ENCODE data around the gene BICC1.

Gene BICC1

DNA sequence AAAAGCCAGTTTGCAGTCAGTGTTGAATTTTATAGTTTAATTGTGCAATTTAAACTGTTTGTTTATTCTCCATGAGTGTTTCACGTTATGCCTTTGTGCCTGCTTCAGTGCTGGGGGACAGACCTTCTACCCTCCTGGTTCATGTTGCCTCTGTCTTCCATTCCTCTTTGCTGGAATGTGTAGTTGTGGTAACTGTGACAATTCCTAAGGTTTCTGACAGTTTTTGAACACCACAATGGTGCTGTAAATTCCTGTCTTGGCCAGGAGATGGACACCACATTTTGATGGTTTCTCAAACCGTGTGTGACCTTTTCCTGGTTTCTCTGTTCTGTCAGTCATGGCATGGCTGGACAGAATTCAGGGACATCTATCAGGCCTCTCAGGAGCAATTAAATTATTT, 201.7 kb downstream of the BICC1 start:
- DNase-seq = no peak

DNA sequence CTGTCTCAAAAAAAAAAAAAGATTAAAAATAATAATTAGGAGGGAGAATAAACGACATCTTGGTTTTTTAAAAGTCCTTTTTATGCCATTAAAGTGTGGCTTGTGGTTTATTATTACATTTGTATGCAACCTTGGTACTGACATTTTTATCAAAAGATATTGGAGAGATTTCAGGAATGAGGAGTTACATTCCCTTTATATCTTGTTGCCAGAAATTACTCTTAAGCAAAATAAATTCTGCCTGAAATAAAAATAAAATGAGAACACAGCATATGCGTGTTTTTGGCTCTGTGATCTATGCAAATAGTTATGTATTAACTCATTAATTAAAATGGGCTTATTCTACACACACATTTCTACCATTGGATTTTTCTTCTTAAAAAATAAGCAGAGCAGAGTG, 202.4 kb downstream of the BICC1 start:
- no peak for DNase-seq

DNA sequence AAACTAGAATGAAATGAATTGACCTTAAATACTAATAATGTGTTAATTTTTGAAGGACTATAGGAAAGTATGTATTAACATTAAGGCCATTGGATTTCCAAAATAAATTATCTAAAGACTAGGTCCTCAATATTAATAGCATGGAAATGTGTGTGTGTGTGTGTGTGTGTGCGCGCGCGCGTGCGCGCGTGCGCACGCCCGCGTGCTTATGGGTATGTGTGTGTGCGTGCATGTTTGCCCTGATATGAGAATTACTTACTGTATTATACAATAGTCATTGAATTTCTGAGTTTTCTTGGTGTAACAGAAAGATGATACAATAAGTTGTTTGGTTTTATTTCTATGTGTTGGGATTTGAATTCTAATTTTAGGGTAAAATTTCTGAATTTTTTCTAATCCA, 205.9 kb downstream of the BICC1 start:
- DNase-seq = no peak

DNA sequence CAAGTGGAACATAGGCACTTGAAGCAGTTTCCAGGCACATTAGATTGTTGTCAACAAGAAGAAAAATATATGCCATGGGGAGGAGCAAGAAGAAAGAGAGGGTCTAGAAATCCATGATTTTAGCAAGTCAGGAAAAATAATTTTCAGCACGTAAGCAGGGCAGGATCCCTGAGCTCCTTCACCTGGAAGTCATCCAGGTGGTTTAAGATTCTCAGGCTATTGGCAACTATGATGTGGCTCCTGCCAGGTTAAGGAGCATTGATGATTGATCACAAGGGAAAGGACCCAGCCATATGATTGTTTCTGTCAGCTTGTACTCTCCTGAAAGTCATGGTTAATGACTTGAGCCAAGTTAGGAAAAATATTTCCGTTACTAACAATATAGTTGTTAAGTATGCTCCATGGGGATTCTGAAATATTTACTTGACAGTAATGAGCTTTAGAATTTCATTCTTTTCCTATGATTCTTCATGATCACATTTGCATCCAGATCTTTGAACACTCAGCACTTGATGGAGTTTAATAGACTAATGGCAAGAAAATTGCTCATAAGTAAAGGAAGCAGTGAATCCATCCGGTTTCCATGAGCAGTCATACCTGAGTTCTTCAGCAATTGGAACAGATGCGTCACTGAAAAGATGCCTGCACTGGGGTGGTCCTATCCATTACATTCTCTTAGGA, 209.1 kb downstream of the BICC1 start:
- DNase-seq = no peak

DNA sequence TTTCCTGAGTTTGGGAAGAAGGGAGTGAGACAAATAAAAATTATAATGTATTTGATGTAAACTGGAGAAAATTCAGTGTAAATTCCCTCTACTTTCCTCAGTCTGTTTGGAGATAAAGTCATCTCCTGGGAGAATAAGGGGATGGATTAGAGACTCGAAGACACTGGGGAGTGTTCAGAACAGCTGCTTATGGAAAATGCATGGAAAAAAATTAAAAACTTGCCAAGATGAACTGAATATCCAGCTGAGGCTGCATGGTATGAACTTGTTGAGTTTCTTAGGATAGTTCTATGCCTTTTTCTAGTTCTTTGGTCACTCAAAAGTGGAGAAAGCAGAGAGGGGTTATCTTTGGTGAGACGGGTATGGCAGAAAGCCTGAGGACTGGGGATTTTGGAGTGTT, 210.5 kb downstream of the BICC1 start:
- no peak for DNase-seq

DNA sequence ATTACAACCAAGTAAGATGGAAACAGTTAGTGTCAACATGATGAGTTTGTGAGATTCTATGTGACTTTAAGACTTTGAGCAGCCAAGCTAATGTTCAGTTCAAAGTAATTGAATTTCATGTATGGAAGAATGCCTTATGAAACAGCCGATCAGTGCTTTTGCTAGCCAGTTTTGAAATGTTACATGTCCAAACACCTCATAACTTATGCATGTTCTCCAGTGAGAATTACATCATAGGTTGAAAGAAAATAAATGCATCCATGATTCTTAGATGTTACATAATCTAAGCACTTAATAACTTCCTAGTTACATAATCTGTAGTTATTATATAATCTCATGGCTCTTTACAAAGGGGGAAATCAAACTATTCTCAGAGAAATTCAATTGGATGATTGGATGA, 211.3 kb downstream of the BICC1 start:
- DNase-seq = no peak

DNA sequence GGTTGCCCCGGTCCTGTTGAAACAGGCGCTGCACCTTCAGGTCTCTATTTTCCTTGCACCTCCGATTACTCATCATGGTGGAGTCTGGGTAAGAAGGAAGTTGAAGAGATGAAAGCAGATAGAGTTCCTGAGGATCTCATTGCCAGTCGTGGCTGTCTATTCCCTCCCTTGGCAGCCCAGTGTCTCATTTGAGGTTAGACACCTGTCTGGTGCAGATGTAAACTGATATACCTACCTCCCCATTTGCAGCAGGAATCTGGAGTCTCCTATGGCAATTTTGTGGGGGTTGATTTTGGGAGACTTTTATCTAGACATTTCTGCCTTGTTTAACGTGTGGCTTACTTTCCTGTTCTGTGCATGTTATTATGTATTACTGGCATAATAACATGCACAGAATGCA, 212.1 kb downstream of the BICC1 start:
- DNase-seq = no peak

DNA sequence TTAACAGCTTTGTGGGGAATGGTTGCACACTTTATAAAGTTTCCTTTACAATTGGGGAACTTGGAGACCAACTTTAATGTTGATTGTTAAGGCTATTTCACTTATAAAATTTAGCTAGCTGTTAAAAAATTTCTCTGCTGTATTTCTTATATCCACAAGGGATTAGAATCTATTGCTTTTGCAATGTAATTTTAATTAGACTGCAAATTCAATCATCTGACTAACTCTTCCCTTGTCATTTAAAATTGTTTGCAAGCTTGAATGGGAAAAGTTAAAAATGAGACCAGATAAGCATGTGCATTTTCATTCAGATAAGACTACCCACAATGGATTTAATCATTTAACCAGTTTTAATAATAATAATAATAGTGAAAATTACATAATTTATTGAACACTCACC, 213.2 kb downstream of the BICC1 start:
- no peak for DNase-seq

DNA sequence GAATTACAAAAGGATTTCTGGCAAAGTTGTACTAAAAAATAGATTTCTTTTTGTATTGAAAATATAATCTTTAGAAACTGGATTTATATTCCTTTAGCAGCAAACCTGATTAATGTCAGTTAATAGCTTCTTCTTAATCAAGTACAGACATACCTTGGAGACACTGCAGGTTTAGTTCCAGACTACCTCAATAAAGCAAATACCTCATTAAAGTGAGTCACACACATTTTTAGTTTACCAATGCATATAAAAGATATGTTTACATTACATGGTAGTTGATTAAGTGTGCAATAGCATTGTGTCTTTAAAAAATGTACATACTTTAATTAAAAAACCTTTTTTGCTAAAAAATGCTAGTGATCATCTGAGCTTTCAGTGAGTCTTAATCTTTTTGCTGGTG, 215.0 kb downstream of the BICC1 start:
- no peak for DNase-seq

DNA sequence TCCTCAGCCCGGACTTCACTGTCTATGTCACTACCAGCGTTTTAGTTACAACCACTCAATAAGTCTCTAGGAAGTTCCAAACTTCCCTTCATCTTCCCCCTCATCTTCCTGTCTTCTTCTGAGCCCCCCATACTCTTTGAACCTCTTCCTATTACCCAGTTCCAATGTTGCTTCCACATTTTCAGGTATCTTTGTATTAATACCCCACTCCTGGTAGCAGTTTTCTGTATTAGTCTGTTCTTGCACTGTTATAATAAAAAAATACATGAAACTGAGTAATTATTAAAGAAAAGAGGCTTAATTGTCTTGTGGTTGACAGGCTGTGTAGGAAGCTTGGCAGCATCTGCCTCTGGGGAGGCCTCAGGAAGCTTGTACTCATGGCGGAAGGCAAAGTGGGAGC, 218.6 kb downstream of the BICC1 start:
- no peak for DNase-seq

DNA sequence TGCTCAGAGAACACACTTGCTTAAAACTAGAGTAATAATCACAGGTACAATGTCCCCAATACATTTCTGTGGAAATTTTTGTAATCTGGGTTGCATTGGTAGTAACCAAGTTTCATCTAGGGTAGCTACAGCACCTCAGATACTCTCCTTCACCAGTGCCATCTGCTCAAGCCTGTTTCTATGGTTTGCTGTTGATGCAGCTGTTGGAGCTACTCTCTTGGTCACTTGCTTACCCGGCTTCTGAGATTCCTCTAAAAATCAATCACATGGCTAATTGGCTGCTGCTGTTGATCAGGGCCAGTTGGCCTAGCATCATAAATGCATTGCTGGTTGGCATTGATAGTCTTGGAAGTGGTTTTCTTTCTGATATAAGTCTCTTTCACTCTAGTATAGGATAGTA, 220.8 kb downstream of the BICC1 start:
- no peak for DNase-seq

DNA sequence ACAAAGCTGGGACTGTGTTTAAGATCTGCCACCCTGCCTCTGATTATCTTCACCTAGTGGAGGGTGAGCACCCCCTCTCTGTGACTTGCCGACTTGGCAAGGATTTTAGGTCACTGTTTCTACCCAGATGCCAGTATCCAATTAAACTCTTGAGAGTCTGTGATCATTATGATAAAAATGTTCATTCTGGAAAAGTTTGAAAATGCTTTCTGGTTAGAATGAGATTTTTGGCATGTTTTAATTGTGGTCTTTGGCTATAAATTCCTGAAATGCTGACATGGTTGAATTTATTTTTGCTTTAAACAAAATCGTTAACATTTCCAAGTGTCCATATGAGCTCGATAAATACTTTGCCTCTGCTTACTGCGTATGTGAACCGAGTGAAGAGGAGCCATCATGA, 221.4 kb downstream of the BICC1 start:
- DNase-seq = no peak

DNA sequence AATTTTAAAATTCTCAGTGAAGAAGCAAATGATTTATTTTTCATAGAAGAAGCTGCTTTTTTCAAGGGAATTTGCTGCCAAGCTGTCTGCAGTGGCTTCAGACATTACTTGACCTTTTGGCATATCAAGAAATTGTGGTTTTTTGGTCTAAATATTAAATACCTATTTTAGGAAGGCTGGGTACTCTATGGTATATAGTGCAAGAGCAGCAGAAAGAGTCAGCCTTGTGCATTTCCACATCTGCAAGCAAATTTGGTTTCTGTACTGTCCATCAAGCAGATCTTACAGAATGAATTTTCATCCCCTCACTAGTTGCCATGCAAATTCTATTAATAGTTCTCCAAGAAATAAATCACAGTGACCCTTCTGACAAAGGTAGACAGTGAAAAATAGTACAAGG, 222.0 kb downstream of the BICC1 start:
- DNase-seq = no peak

DNA sequence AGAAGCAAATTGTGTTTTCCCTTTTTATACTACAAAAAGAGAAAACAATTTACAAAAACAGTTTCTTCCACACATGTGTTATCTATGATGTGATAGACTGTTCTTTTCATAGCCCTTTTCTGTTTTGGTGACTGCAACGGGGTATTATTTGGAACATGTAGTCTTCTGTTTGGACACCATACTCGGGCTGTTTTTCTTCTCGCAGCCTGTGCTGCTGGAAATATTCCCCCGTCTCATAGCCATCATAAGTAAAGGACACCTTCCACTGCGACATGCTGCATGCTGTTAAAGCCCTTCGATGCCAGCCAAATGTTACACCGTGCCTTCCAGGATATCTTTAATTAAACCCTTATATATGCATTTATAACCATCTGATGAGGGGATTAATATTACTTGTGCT, 222.4 kb downstream of the BICC1 start:
- DNase-seq = no peak

DNA sequence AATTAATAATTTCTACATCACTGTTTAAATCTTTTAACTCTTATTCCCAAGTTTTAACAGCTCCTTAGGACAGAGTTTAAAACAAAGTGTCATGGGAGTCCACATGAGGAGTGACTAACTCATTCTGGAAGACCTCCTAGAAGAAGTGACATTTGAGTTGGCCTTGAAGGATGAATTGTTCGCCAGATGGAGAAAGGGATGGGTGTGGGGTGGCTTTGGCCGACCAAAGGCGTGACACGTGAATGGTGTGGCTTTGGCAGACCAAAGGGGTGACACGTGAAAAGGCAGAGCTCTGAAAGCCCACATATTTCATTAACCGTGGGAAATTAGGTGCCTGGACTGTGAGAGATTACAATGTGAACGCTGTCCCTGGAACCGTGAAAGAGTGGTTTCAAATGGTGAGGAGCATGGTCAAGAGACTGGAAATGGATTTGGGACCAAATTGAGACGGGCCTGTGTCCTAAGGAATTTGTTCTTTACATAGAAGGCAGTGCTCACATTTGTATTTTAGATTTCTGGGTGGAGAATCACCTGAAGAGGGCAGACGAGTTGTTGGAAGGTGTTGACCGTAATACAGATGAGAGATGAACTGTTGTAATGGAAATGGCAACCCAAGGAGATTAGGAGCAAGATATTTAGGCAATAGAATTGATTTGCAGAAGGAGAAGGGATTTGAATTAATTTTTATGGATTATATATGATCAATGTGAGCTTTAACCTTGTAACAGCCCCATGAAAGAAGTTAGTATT, 228.1 kb downstream of the BICC1 start:
- no peak for DNase-seq

DNA sequence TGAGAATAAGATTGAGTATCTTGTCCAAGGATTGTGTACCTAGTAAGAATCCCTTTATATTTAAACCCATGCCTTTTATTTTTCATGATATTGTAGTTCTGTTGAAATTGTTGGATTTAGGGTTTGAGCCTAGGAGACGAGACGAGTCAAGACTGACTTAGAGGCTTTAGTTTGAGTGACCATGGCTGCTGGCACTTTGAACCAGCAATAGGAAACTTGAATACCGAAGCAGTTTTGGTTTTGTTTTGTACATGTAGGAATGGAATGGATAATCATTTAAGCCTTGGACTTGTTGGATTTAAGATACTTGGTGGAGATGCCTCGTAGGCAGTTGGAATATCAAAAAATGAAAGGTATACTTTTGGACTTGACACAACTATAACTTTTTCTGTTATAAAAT, 229.0 kb downstream of the BICC1 start:
- no peak for DNase-seq

DNA sequence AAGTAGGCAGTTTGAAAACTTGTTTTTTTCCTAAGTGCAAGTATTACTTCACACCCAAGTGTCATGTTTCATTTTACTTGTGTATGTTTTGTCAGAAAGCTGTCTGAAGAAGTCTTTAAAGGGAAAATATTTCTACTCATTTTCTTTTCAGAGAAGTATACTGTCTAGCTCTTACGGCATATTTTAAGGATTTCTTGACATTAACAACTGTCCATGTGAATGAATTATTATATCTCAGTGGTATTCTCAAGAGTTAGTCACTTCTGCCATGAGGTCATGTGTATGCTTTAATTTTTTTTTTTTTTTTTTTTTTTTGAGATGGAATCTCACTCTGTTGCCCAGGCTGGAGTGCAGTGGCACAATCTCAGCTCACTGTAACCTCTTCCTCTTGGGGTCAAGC, 229.5 kb downstream of the BICC1 start:
- DNase-seq = no peak

DNA sequence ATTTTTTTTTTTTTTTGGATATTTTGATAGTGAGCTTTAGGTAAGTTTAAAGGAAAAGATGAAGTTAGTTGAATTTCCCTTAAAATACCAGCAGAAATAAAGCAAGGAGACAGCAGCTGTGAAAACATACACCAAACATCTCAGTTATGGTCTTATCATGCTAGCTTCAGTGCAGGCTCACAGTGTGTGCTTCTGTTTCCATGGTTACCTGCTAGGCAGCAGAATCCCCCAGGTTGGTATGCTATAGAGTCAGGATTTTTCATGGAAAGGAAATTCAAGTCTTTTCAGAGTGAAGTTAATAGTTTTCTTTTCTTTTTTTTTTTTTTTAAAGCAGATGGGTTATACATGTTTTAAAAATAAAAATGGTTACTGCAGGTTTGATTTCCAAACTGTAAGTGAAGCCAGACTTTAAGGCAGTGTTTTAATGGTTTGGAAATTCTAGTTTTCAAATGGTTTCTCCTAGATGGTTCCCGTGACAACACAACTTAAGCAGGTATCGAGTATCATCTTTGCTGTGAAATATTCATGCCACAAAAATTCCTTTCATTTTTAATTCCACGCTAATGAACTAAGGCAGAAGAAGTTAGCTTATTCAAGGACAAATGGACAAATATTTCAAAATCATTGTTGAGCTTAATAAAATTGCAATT, 230.9 kb downstream of the BICC1 start:
- DNase-seq = no peak

DNA sequence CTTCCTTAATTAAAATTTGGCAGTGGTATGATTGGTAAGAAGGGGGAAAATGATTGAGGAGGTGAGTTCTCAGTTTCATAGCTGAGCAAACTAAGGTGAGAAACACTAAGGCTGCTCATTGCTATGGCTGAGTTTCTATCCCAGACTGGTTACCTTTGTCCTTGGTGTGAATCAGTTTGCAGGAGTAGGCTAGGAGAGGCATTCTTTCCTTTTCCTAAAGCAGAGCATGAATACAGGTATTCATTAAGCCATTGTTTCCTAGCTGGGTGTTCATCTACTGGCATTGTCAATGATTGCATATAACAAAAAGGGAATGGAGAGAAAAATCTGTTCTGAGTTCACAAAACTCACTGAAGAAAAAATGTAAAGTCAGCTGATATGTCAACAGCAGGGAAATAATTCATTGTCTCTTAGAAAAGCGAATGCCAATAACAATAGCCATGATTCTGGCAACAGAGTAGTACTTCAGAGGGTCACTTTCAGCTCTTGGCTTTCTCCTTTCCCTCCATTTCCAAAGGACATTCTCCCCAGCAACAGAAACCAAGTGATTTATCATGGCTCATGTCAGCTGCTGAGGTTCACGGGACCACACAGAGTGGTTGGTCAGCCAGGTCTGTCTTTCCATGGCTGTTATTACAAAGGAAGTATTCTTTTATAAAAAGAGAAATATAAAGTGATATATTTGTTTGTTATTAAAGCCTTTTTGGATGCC, 234.0 kb downstream of the BICC1 start:
- DNase-seq = no peak

DNA sequence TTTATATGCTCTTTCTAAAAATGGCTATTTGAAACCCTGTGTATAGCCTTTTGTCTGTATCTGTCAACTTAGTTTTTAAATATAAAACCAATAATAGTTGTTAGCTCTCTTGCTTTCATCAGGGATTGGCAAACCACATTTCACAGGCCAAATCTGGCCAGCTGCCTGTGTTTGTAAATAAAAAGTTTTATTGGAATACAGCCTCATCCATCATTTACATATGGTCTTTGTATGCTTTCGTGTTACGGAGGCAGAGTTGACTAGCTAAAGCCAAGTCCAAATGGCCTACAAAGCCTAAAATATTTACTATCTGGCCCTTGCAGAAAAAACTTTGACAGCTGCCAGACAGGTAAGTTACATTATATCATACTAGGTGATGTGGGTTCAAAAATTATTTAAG, 235.0 kb downstream of the BICC1 start:
- DNase-seq = no peak

DNA sequence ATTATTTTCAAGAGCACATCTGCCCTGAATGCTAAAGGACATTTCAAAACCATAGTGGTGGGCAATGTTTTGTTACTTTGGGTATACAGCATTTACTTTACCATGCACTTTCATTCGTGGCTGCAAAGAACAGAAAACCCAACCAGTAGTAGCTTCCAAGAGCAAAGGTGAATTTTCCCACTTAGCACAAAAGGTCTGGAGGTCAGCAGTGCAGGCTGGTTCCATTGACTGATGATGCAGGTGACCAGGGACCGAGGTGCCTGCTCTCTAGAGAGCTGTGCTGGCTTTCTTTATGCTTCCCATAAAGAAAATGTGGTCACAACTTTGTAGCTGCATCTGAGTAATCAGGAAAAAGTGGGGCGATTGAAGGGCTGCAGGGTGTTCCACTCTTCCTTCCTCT, 240.0 kb downstream of the BICC1 start:
- DNase-seq = no peak

DNA sequence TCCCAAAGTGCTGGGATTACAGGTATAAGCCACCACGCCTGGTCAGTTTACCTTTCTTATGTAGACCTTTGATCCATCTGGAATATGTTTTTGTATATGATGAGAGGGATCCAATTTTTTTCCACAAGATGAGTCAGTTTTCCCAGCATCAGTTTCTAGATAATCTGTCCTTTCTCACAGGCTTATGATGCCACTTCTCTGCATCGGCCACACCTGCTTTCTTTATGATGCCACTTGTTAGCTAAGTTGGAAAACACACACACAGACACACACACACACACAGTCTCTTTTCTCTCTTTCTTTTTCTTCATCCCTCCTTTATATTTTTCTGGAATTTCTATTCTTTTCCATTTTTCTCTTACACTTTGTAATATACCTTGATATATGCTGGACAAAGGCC, 240.8 kb downstream of the BICC1 start:
- DNase-seq = no peak

DNA sequence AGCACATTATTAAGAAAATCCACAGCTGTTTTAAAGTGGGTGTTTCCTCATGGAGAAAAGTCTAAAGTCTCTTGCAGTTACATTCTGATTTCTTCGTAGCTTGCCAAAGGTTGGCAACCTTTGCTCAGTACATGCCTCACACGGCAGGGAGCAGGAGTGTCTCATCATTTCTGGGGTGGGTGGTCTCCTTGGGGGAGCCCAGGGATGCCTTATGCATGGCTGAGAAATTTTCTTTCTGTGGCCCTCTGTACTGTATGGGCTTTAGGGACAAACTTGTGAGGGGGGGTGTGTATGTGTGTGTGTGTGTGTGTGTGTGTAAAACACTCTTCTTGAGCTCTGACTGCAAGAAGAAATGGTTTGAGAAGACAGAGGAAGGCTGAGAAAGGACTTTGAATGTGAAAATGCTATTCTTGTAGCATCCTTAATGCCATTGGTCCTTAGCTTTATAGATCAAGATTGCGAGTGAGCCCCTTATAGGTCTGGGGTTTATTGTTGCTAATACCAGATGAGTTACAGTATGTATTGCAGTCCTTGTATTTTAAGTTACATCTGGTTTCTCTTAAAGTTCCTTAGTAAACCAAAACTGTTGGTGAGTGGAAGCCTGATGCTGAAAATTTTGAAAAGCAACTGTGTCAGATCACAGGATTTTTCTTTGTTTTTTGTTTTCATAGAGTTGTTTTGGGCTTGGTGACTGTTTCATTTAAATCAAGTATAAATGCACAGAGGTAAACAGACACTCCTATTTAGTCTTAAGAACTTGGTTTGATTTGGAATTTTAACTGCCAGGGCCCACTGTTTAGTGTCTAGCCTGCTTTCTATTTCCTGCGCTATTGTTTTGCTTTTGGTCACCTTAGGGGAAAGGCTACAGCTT, 242.0 kb downstream of the BICC1 start:
- no peak for DNase-seq

Data from hematopoietic multipotent progenitor cell treated with erythropoietin and hydrocortisone succinate and interleukin-3 and kit ligand, for 8 days (in vitro differentiated cells).